Stomach smooth muscle (tissue), 2 donors: ENCODE measurements around the gene ELOVL3.
A peak's percentile ranks its signal among the peaks of the same experiment; 100 is the strongest.

Experiments used
- H3K27ac ChIP-seq: one replicate; pipeline ENCODE4 v1.7.0; 2013; ENCODE audit warnings: mild to moderate bottlenecking, low read length, inconsistent platforms
- H3K27me3 ChIP-seq, 2 donors: one replicate each; pipeline ENCODE4 v1.7.0; 2013; ENCODE audit warnings: low read length in 2 of 2; ENCODE audit not compliant: insufficient read depth in 2 of 2, control insufficient read depth in 1 of 2
- H3K36me3 ChIP-seq, 2 donors: one replicate each; pipeline ENCODE4 v1.7.0; 2013; ENCODE audit warnings: low read length in 2 of 2; ENCODE audit not compliant: control insufficient read depth in 2 of 2, insufficient read depth in 2 of 2
- H3K4me1 ChIP-seq: one replicate; pipeline ENCODE4 v1.7.0; 2013; ENCODE audit warnings: low read length; ENCODE audit not compliant: control insufficient read depth, insufficient read depth
- H3K4me3 ChIP-seq, 2 donors: one replicate each; pipeline ENCODE4 v1.7.0; 2013; ENCODE audit warnings: low read length in 2 of 2
- H3K9ac ChIP-seq, 2 donors: one replicate each; pipeline ENCODE4 v1.7.0; 2013; ENCODE audit warnings: low read length in 2 of 2, mild to moderate bottlenecking in 1 of 2
- H3K9me3 ChIP-seq, 2 donors: one replicate each; pipeline ENCODE4 v1.7.0; 2013; ENCODE audit warnings: low read length in 2 of 2; ENCODE audit not compliant: control insufficient read depth in 2 of 2
- donor health status: healthy.
- donor health status: Pancreatic carcinoma.

ELOVL3 gene

DNA sequence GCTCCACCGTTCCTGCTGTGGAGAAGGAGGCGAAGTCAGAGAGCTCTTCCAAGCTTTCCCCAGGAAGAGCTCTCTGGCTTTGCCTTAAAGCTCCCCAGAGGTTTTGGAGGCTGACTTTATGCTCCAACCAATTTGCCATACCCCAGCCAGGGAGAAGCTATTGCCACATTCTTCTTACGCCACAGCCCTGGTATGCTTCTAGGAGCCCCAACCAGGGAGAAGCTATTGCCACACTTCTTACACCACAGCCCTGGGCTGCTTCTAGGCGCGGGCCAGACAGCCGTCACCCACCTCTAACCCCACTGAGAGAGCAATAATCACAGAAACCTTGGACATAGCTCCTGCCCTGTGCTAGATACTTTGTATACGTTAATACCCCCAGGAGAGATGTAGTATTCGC, 951 bp downstream of the ELOVL3 start:
- H3K9me3 ChIP-seq: no peaks in the 10 kb centered on the region
- H3K4me3 ChIP-seq: no peak overlapping the region
- no peaks in the 10 kb centered on the region for H3K36me3 ChIP-seq
- peaks cover 34 to 35% of the 10 kb centered on the region in 2 donors for H3K27me3 ChIP-seq
- H3K9ac ChIP-seq: no peak overlapping the region
- H3K4me1 ChIP-seq: peaks cover 38% of the 10 kb centered on the region
- no peak overlapping the region for H3K27ac ChIP-seq

DNA sequence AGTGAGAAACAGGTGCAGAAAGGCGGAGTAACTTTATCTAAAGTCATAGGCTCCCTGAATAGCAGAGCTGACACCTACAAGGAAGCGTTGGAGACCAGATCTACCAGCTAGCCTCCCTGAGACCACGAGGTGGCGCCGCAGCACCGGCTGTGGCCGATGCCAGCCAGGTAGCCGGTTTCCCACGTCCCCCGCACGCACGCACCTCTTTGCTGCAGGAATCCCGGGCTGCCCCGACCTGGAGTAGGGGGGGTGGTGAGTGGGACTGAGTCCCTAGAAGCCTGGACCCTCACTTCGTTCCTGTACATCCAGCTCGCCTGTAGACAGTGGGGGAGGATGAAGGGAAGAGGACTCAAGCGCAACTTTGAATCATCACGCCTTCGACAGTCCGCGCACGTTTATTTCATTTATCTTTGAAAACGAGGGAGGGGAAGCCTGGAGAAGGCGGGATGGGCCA, 3.7 kb downstream of the ELOVL3 start:
- peaks cover 44 to 48% of the 10 kb centered on the region in 2 donors for H3K27me3 ChIP-seq
- no peaks in the 10 kb centered on the region for H3K9me3 ChIP-seq
- H3K27ac ChIP-seq: no peak overlapping the region
- no peaks in the 10 kb centered on the region for H3K36me3 ChIP-seq
- H3K4me3 ChIP-seq: peak overlapping the region; percentile 37 to 66
- H3K9ac ChIP-seq: no peak overlapping the region
- peaks cover 38% of the 10 kb centered on the region for H3K4me1 ChIP-seq

GRCh38 chr10:102230264-102230860, 4.3 kb downstream of the ELOVL3 start:
- Histone ChIP-seq H3K9ac (no peak overlapping the region), H3K36me3 (no peaks in the 10 kb centered on the region), H3K9me3 (no peaks in the 10 kb centered on the region), H3K27me3 (peaks cover 44 to 51% of the 10 kb centered on the region in 2 donors), H3K4me1 (peaks cover 38% of the 10 kb centered on the region), H3K27ac (no peak overlapping the region), H3K4me3 (peak overlapping the region; percentile 37 to 66)

- peaks cover 45 to 56% of the 10 kb centered on the region in 2 donors for H3K27me3 ChIP-seq
Observed at GRCh38 chr10:102230861-102231356, 4.8 kb downstream of the ELOVL3 start.

DNA sequence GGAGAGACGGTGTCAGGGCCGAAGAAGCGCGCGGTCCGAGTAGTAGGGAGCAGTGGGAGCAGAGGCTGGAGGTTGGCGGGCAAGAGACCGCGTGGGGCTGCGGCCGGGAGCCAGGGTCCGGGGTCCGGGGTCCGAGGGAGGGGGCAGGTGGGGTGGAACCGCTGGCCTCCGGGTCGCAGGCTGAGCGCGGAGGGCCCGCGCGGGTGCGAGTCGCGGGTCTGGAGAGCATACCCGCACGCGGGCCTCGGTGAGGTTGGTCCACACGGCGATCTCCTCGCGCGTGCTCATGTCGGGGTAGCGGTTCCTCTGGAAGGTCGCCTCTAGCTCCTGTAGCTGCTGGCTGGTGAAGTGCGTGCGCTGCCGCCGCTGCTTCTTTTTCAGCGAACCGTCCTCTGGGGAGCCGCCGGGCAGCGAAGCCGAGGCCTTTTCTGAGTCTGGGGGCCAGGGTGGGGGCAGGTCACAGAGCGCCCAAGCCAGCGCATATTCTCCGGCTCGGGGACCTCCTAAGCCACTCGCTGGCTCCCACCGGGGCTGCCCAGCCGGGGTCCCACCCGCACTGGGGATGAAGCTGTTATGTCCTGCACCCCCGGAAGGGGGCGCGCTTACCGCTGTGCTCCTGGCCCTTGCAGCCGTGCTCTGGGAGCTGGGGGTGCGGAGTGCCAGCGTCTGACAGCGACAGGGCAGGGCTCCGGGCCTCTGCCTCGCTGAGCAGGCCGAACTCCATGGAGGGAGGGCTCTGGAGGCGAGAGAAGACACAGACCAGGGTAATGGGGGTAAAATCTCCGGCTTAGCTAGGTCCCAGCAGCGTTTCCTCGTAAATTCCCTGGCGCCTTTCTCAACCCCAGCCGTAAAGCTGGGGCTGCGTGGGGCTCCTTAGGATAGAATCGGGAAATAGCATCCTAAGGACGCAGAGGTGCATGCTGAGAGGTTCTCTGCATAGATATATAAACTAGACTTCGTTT, 5.5 kb downstream of the ELOVL3 start:
- peaks cover 49 to 61% of the 10 kb centered on the region in 2 donors for H3K27me3 ChIP-seq

More at GRCh38 chr10:102230861-102231356, 4.8 kb downstream of the ELOVL3 start:
- Histone ChIP-seq H3K4me1 (peaks cover 35% of the 10 kb centered on the region), H3K36me3 (no peaks in the 10 kb centered on the region), H3K4me3 (peak overlapping the region; percentile 15 to 66), H3K27ac (no peak overlapping the region), H3K9me3 (no peaks in the 10 kb centered on the region), H3K9ac (no peak overlapping the region)

DNA sequence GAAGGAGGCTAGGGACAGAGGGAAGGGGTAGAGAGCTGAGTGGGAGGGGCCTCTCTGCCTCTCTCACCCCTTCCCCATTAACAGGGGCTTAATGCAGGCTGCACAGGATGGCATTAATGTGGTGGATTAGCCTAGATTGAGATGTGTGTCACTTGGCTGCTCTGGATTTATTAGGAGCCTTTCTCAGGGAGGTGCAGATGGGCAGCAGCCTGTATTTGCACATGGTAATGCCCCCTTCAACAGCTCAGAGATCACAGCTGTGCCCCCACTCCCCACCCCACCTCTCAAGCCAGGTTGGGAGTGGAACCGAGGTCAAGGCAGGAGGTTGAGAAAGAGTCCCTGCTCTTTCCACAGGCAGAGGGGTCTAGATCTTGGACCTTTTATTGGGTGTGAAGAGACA, 7.9 kb downstream of the ELOVL3 start:
- no peaks in the 10 kb centered on the region for H3K36me3 ChIP-seq
- no peak overlapping the region for H3K9ac ChIP-seq
- H3K27ac ChIP-seq: no peak overlapping the region
- no peak overlapping the region for H3K4me3 ChIP-seq
- H3K4me1 ChIP-seq: peaks cover 23% of the 10 kb centered on the region
- H3K27me3 ChIP-seq: peaks cover 40 to 52% of the 10 kb centered on the region in 2 donors
- H3K9me3 ChIP-seq: no peaks in the 10 kb centered on the region

More for the DNA sequence above, 5.5 kb downstream of the ELOVL3 start:
- Histone ChIP-seq H3K9ac (no peak overlapping the region), H3K4me1 (peaks cover 27% of the 10 kb centered on the region), H3K36me3 (no peaks in the 10 kb centered on the region), H3K27ac (no peak overlapping the region), H3K4me3 (peak overlapping the region in 1 of 2 donors; percentile 66), H3K9me3 (no peaks in the 10 kb centered on the region)

DNA sequence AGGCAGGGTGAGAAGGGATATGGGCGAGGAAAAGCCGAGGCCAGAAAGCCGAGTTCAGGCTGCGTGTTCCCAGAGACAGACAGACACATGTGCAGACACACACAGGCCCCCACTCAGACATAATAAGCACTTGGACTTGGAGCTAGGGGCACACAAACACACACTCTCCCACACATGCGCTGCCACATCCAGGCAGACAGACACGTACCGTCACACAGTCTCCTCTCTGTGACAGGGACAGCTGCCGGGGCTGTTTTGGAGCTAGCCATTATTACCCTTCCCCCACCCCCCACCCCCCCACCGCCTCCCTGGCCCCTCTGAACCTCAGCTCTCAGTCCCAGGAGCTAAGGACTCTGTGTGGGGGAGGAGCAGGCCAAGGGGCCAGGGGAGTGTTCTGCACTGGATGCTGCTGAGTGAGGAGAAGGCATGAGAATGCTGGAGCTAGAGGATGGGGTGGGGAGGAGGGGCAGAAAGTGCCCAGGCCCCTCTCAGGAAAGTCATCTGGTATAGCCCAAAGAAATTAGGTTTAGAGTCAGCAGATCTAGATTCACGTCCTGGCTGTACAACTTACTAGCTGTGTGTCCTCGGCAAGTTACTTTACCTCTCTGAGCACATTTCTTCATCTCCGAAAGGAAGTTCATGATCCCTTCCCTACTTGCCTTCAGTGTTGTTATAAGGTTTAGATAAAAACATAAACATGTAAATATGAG, 8.9 kb downstream of the ELOVL3 start:
- Histone ChIP-seq H3K4me3 (no peak overlapping the region), H3K27me3 (peaks cover 39 to 43% of the 10 kb centered on the region in 2 donors), H3K9me3 (no peaks in the 10 kb centered on the region), H3K4me1 (peaks cover 20% of the 10 kb centered on the region), H3K9ac (no peak overlapping the region), H3K27ac (no peak overlapping the region), H3K36me3 (no peaks in the 10 kb centered on the region)

DNA sequence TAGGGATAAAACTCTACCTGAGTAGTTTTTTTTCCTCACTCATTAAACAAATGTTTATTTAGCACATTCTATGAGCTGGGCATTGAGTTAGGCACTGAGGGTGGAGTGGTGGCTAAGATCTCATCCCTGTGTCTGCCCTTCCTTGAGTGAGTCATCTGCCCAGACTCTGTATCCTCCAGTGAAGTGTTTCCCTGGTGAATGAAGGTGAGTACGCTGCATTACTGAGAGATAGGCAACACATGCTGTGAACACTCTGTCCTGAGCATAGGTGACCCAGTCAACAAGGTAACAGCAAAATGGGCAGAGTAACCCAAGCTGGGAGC, 9.5 kb downstream of the ELOVL3 start:
- no peaks in the 10 kb centered on the region for H3K9me3 ChIP-seq
- H3K4me1 ChIP-seq: peaks cover 18% of the 10 kb centered on the region
- peaks cover 39 to 40% of the 10 kb centered on the region in 2 donors for H3K27me3 ChIP-seq
- H3K36me3 ChIP-seq: no peaks in the 10 kb centered on the region
- H3K4me3 ChIP-seq: no peak overlapping the region
- no peak overlapping the region for H3K27ac ChIP-seq
- no peak overlapping the region for H3K9ac ChIP-seq

- no peak overlapping the region for H3K4me3 ChIP-seq
- H3K27ac ChIP-seq: no peak overlapping the region
- H3K9ac ChIP-seq: no peak overlapping the region
- H3K4me1 ChIP-seq: peaks cover 18% of the 10 kb centered on the region
- H3K27me3 ChIP-seq: peaks cover 37% of the 10 kb centered on the region in 2 donors
- H3K36me3 ChIP-seq: no peaks in the 10 kb centered on the region
- no peaks in the 10 kb centered on the region for H3K9me3 ChIP-seq
Observed at GRCh38 chr10:102236006-102236405, 9.9 kb downstream of the ELOVL3 start.

DNA sequence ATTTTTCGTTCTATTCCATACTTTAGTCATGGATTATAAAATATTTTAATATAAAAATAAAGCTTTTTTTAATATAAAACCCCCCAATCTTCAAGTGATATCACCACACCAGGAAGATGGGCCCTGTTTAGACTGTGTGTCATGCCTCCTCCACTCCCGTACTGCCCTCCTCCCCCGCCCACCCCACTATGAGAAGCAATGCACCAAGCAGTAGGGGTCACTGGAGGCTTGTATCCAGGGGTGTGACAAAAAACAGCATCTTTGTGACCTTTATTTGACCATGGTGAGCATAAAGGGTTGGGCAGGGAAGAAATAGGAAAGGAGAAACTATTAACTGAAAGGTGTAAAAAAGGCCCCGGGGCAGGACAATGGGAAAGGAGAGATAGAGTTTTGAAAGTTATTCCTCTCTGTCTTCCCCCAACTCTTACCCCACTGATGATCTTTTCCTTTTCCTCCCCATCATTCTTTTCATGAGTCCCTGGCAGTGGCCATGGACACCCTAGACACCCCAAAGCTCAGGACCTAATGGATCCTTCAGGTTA, 11.7 kb downstream of the ELOVL3 start:
- Histone ChIP-seq H3K36me3 (no peaks in the 10 kb centered on the region), H3K27me3 (peaks cover 21 to 29% of the 10 kb centered on the region in 2 donors), H3K27ac (no peak overlapping the region), H3K9me3 (no peaks in the 10 kb centered on the region), H3K9ac (no peak overlapping the region), H3K4me3 (no peak overlapping the region), H3K4me1 (peaks cover 24% of the 10 kb centered on the region)
